Measurements from ENCODE around the gene GCHFR.

DNA sequence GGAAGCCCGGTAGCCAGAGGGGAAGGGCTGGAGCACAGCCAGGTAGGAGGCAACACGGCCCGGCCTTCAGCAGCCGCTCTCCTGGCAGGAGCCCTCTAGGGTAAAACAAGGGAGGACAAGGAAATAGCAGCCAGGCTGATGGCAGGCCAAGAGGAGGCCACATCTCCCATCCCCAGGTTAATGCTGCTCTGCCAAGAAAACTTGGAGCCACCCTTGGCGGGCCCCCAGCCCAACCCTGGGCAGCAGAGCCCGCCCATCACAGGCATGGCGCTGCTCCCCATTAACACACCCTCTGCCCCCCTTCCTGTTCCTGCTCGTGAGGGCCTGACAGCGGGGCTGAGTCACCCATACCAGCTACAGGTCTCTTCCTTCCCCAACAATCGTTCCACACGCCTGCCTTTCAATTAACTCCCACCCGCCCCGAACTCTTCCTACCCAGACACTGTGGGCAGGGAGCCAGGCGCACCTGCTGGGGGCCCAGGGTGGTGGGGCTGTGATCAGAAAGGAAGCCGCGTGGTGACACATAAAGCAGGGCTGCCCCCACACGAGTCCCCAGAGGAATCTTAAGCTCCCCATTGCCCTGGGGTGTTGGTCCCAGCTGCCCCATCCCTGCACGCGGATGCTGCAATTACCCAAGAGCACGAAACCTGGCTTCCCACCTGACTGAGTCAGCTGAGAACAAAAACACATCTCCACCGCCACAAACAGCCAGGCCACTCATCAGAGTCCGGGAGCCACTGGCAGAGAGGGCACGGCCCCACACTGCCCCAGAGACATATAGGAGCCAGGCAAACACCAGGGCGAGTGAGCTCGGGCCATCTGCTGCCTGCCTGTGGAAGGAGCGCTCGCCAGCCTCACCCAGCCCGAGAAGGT is 5.6 kb downstream of the GCHFR start, which contains the start of gene C15orf62:
- no peak for TF ChIP-seq EZH2 (IDR thresholded peaks at IDR 0.05; ENCODE audit: borderline replicate concordance, low read length)
- TF ChIP-seq, protein P1, sequence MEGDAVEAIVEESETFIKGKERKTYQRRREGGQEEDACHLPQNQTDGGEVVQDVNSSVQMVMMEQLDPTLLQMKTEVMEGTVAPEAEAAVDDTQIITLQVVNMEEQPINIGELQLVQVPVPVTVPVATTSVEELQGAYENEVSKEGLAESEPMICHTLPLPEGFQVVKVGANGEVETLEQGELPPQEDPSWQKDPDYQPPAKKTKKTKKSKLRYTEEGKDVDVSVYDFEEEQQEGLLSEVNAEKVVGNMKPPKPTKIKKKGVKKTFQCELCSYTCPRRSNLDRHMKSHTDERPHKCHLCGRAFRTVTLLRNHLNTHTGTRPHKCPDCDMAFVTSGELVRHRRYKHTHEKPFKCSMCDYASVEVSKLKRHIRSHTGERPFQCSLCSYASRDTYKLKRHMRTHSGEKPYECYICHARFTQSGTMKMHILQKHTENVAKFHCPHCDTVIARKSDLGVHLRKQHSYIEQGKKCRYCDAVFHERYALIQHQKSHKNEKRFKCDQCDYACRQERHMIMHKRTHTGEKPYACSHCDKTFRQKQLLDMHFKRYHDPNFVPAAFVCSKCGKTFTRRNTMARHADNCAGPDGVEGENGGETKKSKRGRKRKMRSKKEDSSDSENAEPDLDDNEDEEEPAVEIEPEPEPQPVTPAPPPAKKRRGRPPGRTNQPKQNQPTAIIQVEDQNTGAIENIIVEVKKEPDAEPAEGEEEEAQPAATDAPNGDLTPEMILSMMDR (IDR thresholded peaks at IDR 0.05; ENCODE audit: low read length), result no peak

All from OCI-LY1 (cell line).